Smooth muscle cell (in vitro differentiated cells): ENCODE data around the gene DDX52. TPM values are rescaled to one million over a fixed set of nuclear protein-coding genes. Genes with fewer than 3 reads are reported as not detected.
"Not testable (repeated sequence)": the region's sequence is repeated elsewhere in the genome, so short reads cannot be mapped to it uniquely, and the experiment has no call there.

Experiments
- DNase-seq: peaks from one replicate; lab custom pipeline; 2025; ENCODE audit not compliant: unreplicated experiment; lab: John Stamatoyannopoulos, UW
- H2AFZ ChIP-seq: fragments of 200-600 bp; sonication (generic); 2 replicates; pipeline ENCODE4 v1.6.0; 2016; ENCODE audit warnings: antibody characterized with exemption, low read depth, mild to moderate bottlenecking
- H3F3A ChIP-seq: fragments of 200-600 bp; sonication (generic); 2 replicates; pipeline ENCODE4 v1.6.0; 2017; ENCODE audit warnings: antibody characterized with exemption, low read depth
- H3K27ac ChIP-seq: fragments of 200-600 bp; sonication (generic); 2 replicates; pipeline ENCODE4 v1.5.1; 2016; ENCODE audit warnings: low read depth, mild to moderate bottlenecking
- H3K27me3 ChIP-seq: fragments of 200-600 bp; sonication (generic); 2 replicates; pipeline ENCODE4 v1.6.1; 2016; ENCODE audit warnings: low read depth, mild to moderate bottlenecking
- H3K36me3 ChIP-seq: fragments of 200-600 bp; sonication (generic); 2 replicates; pipeline ENCODE4 v1.5.1; 2016; ENCODE audit warnings: low read depth
- H3K4me1 ChIP-seq: fragments of 200-600 bp; sonication (generic); 2 replicates; pipeline ENCODE4 v1.5.1; 2016; ENCODE audit warnings: low read depth
- H3K4me2 ChIP-seq: fragments of 200-600 bp; sonication (generic); 2 replicates; pipeline ENCODE4 v1.6.0; 2016; ENCODE audit warnings: mild to moderate bottlenecking
- H3K4me3 ChIP-seq: fragments of 200-600 bp; sonication (generic); 2 replicates; pipeline ENCODE4 v1.5.1; 2016; ENCODE audit warnings: mild to moderate bottlenecking
- H3K79me2 ChIP-seq: fragments of 200-600 bp; sonication (generic); 2 replicates; pipeline ENCODE4 v1.6.0; 2016; ENCODE audit warnings: low read depth, mild to moderate bottlenecking
- H3K9ac ChIP-seq: fragments of 200-600 bp; sonication (generic); 2 replicates; pipeline ENCODE4 v1.6.0; 2016; ENCODE audit warnings: low read depth
- H3K9me3 ChIP-seq: fragments of 200-600 bp; sonication (generic); replicated peaks from 2 replicates; pipeline ENCODE4 v1.5.1; 2016; ENCODE audit warnings: low read depth
- H4K20me1 ChIP-seq: fragments of 200-600 bp; sonication (generic); 2 replicates; pipeline ENCODE4 v1.6.0; 2016; ENCODE audit warnings: low read depth
- WGBS: methylation state at CpG from one replicate; pipeline ENCODE4 v1.1.7; 2016; ENCODE audit warnings: low lambda C conversion rate; 5-methylcytosine and 5-hydroxymethylcytosine counted together
- polyA plus RNA-seq: library from polyadenylated mRNA; unstranded; fragments of >200 nt; fragmentation: Nextera tagmentation; extraction: Ambion mirVana; gene quantifications from 2 replicates; pipeline ENCODE4 v1.2.1, GENCODE V29; 2016
- total RNA-seq: library from RNA; depleted of rRNA; stranded (reverse); fragments of >200 nt; gene quantifications from 2 replicates; pipeline ENCODE4 v1.2.3, GENCODE V29; 2014
- TF ChIP-seq, protein P1 (sequence below): fragments of 200-600 bp; sonication (generic); IDR thresholded peaks from 2 replicates; pipeline ENCODE4 v1.5.1; 2017; ENCODE audit warnings: borderline replicate concordance, mild to moderate bottlenecking, antibody characterized with exemption; ENCODE audit not compliant: insufficient read depth, poor library complexity, severe bottlenecking

The DDX52 gene
- total and polyA plus RNA-seq, 2 experiments from 2014 or later: 18.7 to 26.0 TPM

DNA sequence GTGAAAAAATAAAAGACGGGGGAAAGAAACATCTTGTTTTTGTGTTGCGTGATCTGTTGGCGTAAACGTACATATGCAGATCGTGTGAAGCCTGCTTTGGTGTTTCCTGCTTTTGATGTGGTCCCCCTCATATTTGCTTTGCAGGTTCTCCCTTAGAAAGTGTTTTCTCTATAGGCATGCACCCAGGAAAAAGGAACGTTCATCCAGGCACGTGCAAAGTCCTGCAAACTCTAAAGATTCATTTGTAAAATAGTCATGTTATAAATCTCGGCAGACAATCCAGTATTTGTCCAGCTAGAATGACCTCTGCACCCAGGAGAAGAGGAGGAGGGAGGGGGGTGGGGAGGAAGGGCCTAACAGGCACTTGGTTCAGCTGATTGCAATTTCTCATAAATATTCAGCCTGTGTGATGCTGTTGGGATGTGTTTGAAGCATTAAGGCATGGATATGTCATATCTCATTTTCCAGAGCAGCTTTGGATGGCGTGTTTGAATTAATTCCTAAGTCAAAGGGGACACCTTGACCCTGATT is 40.3 kb upstream of the DDX52 start:
- TF ChIP-seq, protein P1, sequence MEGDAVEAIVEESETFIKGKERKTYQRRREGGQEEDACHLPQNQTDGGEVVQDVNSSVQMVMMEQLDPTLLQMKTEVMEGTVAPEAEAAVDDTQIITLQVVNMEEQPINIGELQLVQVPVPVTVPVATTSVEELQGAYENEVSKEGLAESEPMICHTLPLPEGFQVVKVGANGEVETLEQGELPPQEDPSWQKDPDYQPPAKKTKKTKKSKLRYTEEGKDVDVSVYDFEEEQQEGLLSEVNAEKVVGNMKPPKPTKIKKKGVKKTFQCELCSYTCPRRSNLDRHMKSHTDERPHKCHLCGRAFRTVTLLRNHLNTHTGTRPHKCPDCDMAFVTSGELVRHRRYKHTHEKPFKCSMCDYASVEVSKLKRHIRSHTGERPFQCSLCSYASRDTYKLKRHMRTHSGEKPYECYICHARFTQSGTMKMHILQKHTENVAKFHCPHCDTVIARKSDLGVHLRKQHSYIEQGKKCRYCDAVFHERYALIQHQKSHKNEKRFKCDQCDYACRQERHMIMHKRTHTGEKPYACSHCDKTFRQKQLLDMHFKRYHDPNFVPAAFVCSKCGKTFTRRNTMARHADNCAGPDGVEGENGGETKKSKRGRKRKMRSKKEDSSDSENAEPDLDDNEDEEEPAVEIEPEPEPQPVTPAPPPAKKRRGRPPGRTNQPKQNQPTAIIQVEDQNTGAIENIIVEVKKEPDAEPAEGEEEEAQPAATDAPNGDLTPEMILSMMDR: no peak
- no peak overlapping the region for H3K4me2 ChIP-seq
- H3K9ac ChIP-seq: no peak overlapping the region
- H3K4me3 ChIP-seq: no peak overlapping the region
- no peaks in the 10 kb centered on the region for H3F3A ChIP-seq
- no peaks in the 10 kb centered on the region for H4K20me1 ChIP-seq
- no peaks in the 10 kb centered on the region for H3K4me1 ChIP-seq
- no peak overlapping the region for H3K27ac ChIP-seq
- H2AFZ ChIP-seq: no peak overlapping the region
- no peaks in the 10 kb centered on the region for H3K27me3 ChIP-seq
- no peaks in the 10 kb centered on the region for H3K36me3 ChIP-seq
- 78% methylated on average over 9 of the region's 9 CpGs for WGBS
- no peak for DNase-seq
- no peaks in the 10 kb centered on the region for H3K9me3 ChIP-seq
- no peaks in the 10 kb centered on the region for H3K79me2 ChIP-seq

DNA sequence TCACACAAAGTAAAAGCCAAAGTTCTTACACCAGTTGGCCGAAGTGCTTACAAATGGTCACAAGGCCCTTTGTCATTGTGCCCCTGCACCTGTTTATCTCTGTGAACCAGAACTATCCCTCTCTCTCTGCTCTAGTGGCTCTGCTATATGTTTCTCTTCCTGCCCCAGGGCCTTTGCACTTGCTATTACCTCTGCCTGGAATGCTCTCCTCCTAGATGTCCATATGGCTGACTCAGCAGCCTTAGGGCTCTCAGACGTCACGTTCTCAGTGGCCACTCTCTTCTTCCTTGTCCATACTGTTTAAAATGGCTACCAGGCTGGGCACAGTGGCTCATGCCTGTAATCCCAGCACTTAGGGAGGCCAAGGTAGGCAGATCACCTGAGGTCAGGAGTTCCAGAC is 38.8 kb upstream of the DDX52 start:
- H3K9me3 ChIP-seq: no peaks in the 10 kb centered on the region
- H3K27me3 ChIP-seq: no peaks in the 10 kb centered on the region
- no peaks in the 10 kb centered on the region for H3F3A ChIP-seq
- WGBS: 86% methylated on average over 3 of the region's 3 CpGs
- H3K4me3 ChIP-seq: no peak overlapping the region
- H3K4me1 ChIP-seq: no peaks in the 10 kb centered on the region
- H2AFZ ChIP-seq: no peak overlapping the region
- H3K79me2 ChIP-seq: no peaks in the 10 kb centered on the region
- DNase-seq: no peak
- H3K9ac ChIP-seq: no peak overlapping the region
- H3K4me2 ChIP-seq: no peak overlapping the region
- H3K27ac ChIP-seq: no peak overlapping the region
- no peaks in the 10 kb centered on the region for H4K20me1 ChIP-seq
- TF ChIP-seq, protein P1: no peak
- H3K36me3 ChIP-seq: no peaks in the 10 kb centered on the region

DNA sequence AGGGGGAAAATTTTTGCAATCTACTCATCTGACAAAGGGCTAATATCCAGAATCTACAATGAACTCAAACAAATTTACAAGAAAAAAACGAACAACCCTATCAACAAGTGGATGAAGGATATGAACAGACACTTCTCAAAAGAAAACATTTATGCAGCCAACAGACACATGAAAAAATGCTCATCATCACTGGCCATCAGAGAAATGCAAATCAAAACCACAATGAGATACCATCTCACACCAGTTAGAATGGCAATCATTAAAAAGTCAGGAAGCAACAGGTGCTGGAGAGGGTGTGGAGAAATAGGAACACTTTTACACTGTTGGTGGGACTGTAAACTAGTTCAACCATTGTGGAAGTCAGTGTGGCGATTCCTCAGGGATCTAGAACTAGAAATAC is 36.7 kb upstream of the DDX52 start:
- not testable (repeated sequence) for H3K9me3 ChIP-seq, H3K4me3 ChIP-seq, H4K20me1 ChIP-seq, H3K4me1 ChIP-seq, H3F3A ChIP-seq, H3K27me3 ChIP-seq, H3K27ac ChIP-seq, H3K9ac ChIP-seq, H3K36me3 ChIP-seq, H2AFZ ChIP-seq, H3K79me2 ChIP-seq, H3K4me2 ChIP-seq, DNase-seq
- WGBS: 91% methylated on average over 2 of the region's 2 CpGs

DNA sequence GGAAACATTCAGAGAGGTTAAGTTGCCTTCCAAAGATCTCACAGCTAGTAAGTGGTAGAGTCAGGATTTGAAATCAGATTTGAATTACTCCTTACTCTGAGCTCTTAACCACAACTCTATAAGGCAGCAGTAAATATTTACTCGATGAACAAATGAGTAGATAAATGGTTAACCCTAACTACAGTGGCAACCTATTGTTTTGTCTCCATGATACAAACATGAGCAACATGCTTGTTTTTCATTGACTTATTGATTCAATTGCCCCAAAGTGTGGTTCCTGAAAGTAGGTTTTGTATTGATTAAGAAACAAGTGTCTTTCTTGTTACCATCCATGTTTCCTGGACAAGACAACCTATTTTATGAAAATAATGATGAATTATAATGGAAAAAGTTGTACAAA is 34.8 kb upstream of the DDX52 start:
- DNase-seq: no peak
- H3K4me3 ChIP-seq: no peak overlapping the region
- no peak overlapping the region for H3K27ac ChIP-seq
- H3K9ac ChIP-seq: no peak overlapping the region
- H3F3A ChIP-seq: no peaks in the 10 kb centered on the region
- H4K20me1 ChIP-seq: no peaks in the 10 kb centered on the region
- WGBS: 88% methylated on average over 1 of the region's 1 CpG
- no peaks in the 10 kb centered on the region for H3K27me3 ChIP-seq
- no peak overlapping the region for H2AFZ ChIP-seq
- H3K36me3 ChIP-seq: no peaks in the 10 kb centered on the region
- no peaks in the 10 kb centered on the region for H3K4me1 ChIP-seq
- no peaks in the 10 kb centered on the region for H3K9me3 ChIP-seq
- H3K79me2 ChIP-seq: no peaks in the 10 kb centered on the region
- H3K4me2 ChIP-seq: no peak overlapping the region
- TF ChIP-seq, protein P1: no peak
